Activated CD4-positive, alpha-beta memory T cell treated with anti-CD3 and anti-CD28 coated beads for 36 hours (primary cell): ENCODE results near the gene CSTF2. TPM values are rescaled to one million over a fixed set of nuclear protein-coding genes. Genes with fewer than 3 reads are reported as not detected.
A peak's percentile ranks its signal among the peaks of the same experiment; 100 is the strongest.
"Not testable (repeated sequence)": the region's sequence is repeated elsewhere in the genome, so short reads cannot be mapped to it uniquely, and the experiment has no call there.

Experiments
- CTCF ChIA-PET: fragments of 350-600 bp; sonication (Branson Sonifier 250); formaldehyde crosslinking; loops from one replicate; lab custom pipeline; 2021; ENCODE audit warnings: antibody characterized with exemption, inconsistent platforms; lab: Charles Lee
- POLR2A ChIA-PET: fragments of 350-600 bp; sonication (Branson Sonifier 250); formaldehyde crosslinking; loops from one replicate; lab custom pipeline; 2021; ENCODE audit warnings: antibody characterized with exemption; lab: Charles Lee
- DNase-seq: peaks from one replicate; pipeline ENCODE4 v3.0.0-alpha.2; 2020
- H3K27ac Mint-ChIP-seq: one replicate; pipeline ENCODE4 v1.8.0; 2021; ENCODE audit warnings: mixed read lengths
- H3K27me3 Mint-ChIP-seq: one replicate; pipeline ENCODE4 v1.8.0; 2021; ENCODE audit warnings: mixed read lengths
- H3K36me3 Mint-ChIP-seq: one replicate; pipeline ENCODE4 v1.8.0; 2021; ENCODE audit warnings: mixed read lengths
- H3K4me1 Mint-ChIP-seq: one replicate; pipeline ENCODE4 v1.8.0; 2021; ENCODE audit warnings: low read depth, mixed read lengths
- H3K4me3 Mint-ChIP-seq: one replicate; pipeline ENCODE4 v1.8.0; 2021; ENCODE audit warnings: mild to moderate bottlenecking, mixed read lengths
- H3K9me3 Mint-ChIP-seq: one replicate; pipeline ENCODE4 v1.8.0; 2021; ENCODE audit warnings: mixed read lengths
- intact Hi-C: fragments of 100-400 bp; cut with micrococcal nuclease; formaldehyde crosslinking; loops from one replicate; pipeline ENCODE4 v1.15.1; 2023
- total RNA-seq, 2 experiments: library from RNA; stranded (reverse); gene quantifications; one replicate each; pipeline ENCODE4 v1.2.3, GENCODE V29; 2021

Gene CSTF2
- 10 to 100 TPM; 41.3 to 42.8 TPM for total RNA-seq

GRCh38 chrX:100819837-100820666 lies at the start of gene CSTF2:
Gene CSTF2, plus strand, starts transcription at chrX:100820391. Its CDS starts 26 bp downstream, at chrX:100820417.
- Mint-ChIP-seq H3K27me3 (no peaks in the 10 kb centered on the region), H3K9me3 (no peaks in the 10 kb centered on the region), H3K36me3 (peaks cover 12% of the 10 kb centered on the region), H3K27ac (peak within 1 kb of the TSS; percentile 88), H3K4me3 (peak within 1 kb of the TSS; percentile 78), H3K4me1 (peaks cover 8% of the 10 kb centered on the region)
- peak; percentile 87 for DNase-seq
- ChIA-PET CTCF (interaction anchor here (0.7 kb wide), 1 partner anchor 9 kb away, joined by 3 read pairs; no protein-coding TSS in a partner anchor), POLR2A (interaction anchor here (0.6 to 1.0 kb wide), 2 partner anchors 10 to 189 kb away, joined by 4 to 6 read pairs; no protein-coding TSS in a partner anchor)
- intact Hi-C loops: loop anchor here (1.0 to 2.0 kb wide), 3 partner anchors 9 to 571 kb away; partner anchors contain the start of genes CENPI and RPL36A

GRCh38 chrX:100796371-100796770 lies 23.8 kb upstream of the CSTF2 start:
- H3K36me3 Mint-ChIP-seq, H3K4me3 Mint-ChIP-seq, H3K27me3 Mint-ChIP-seq, H3K27ac Mint-ChIP-seq, CTCF ChIA-PET, POLR2A ChIA-PET, DNase-seq, H3K9me3 Mint-ChIP-seq, H3K4me1 Mint-ChIP-seq, intact Hi-C loops: not testable (repeated sequence)

- POLR2A ChIA-PET: no interaction called here
- Mint-ChIP-seq H3K4me1 (no peaks in the 10 kb centered on the region), H3K27me3 (no peaks in the 10 kb centered on the region), H3K9me3 (no peaks in the 10 kb centered on the region), H3K36me3 (no peaks in the 10 kb centered on the region), H3K27ac (no peak overlapping the region), H3K4me3 (no peak overlapping the region)
- CTCF ChIA-PET: no interaction called here
- intact Hi-C loops: no loop called here
- DNase-seq: no peak
Observed at GRCh38 chrX:100797359-100797758, 22.8 kb upstream of the CSTF2 start.

- DNase-seq: no peak
- no peaks in the 10 kb centered on the region for H3K9me3 Mint-ChIP-seq
- H3K4me3 Mint-ChIP-seq: no peak overlapping the region
- no peak overlapping the region for H3K27ac Mint-ChIP-seq
- no peaks in the 10 kb centered on the region for H3K27me3 Mint-ChIP-seq
- intact Hi-C loops: no loop called here
- POLR2A ChIA-PET: no interaction called here
- CTCF ChIA-PET: no interaction called here
- H3K36me3 Mint-ChIP-seq: no peaks in the 10 kb centered on the region
- no peaks in the 10 kb centered on the region for H3K4me1 Mint-ChIP-seq
Observed at GRCh38 chrX:100798484-100799214, 21.5 kb upstream of the CSTF2 start.

- H3K27ac Mint-ChIP-seq: no peak overlapping the region
- intact Hi-C loops: no loop called here
- CTCF ChIA-PET: interaction anchor here (1.3 kb wide), 1 partner anchor 34 kb away, joined by 3 read pairs; no protein-coding TSS in a partner anchor
- H3K9me3 Mint-ChIP-seq: peaks cover 9% of the 10 kb centered on the region
- no peak for DNase-seq
- no peaks in the 10 kb centered on the region for H3K36me3 Mint-ChIP-seq
- POLR2A ChIA-PET: no interaction called here
- H3K4me3 Mint-ChIP-seq: no peak overlapping the region
- H3K27me3 Mint-ChIP-seq: no peaks in the 10 kb centered on the region
- H3K4me1 Mint-ChIP-seq: no peaks in the 10 kb centered on the region
Observed at GRCh38 chrX:100802843-100803242, 17.3 kb upstream of the CSTF2 start.

- Mint-ChIP-seq H3K4me1 (no peaks in the 10 kb centered on the region), H3K27me3 (peaks cover 6% of the 10 kb centered on the region), H3K4me3 (no peak overlapping the region), H3K27ac (no peak overlapping the region), H3K9me3 (peaks cover 9% of the 10 kb centered on the region), H3K36me3 (no peaks in the 10 kb centered on the region)
- intact Hi-C loops: no loop called here
- POLR2A ChIA-PET: no interaction called here
- CTCF ChIA-PET: no interaction called here
- DNase-seq: no peak
Observed at GRCh38 chrX:100804780-100805179, 15.4 kb upstream of the CSTF2 start.

- H3K4me1 Mint-ChIP-seq, CTCF ChIA-PET, H3K4me3 Mint-ChIP-seq, DNase-seq, H3K9me3 Mint-ChIP-seq, H3K36me3 Mint-ChIP-seq, POLR2A ChIA-PET, intact Hi-C loops, H3K27ac Mint-ChIP-seq: not testable (repeated sequence)
- H3K27me3 Mint-ChIP-seq: peaks cover 14% of the 10 kb centered on the region
Observed at GRCh38 chrX:100808265-100808664, 11.9 kb upstream of the CSTF2 start.

- no peaks in the 10 kb centered on the region for H3K36me3 Mint-ChIP-seq
- no peaks in the 10 kb centered on the region for H3K9me3 Mint-ChIP-seq
- H3K4me3 Mint-ChIP-seq: no peak overlapping the region
- H3K27me3 Mint-ChIP-seq: peaks cover 20% of the 10 kb centered on the region
- ChIA-PET POLR2A (no interaction called here), CTCF (interaction anchor here (1.3 kb wide), 1 partner anchor 44 kb away, joined by 3 read pairs; no protein-coding TSS in a partner anchor)
- intact Hi-C loops: no loop called here
- no peaks in the 10 kb centered on the region for H3K4me1 Mint-ChIP-seq
- DNase-seq: no peak
- no peak overlapping the region for H3K27ac Mint-ChIP-seq
Observed at GRCh38 chrX:100812216-100813158, 7.7 kb upstream of the CSTF2 start.

GRCh38 chrX:100817340-100817739 lies 2.9 kb upstream of the CSTF2 start:
- Mint-ChIP-seq H3K27me3 (peaks cover 9% of the 10 kb centered on the region), H3K4me1 (peaks cover 8% of the 10 kb centered on the region), H3K4me3 (no peak overlapping the region), H3K36me3 (peaks cover 2% of the 10 kb centered on the region), H3K27ac (no peak overlapping the region), H3K9me3 (no peaks in the 10 kb centered on the region)
- intact Hi-C loops: no loop called here
- no peak for DNase-seq
- POLR2A ChIA-PET: no interaction called here
- CTCF ChIA-PET: no interaction called here

GRCh38 chrX:100819534-100819836 lies 706 bp upstream of the CSTF2 start:
- Mint-ChIP-seq H3K27ac (peak overlapping the region; percentile 88), H3K4me1 (peaks cover 8% of the 10 kb centered on the region), H3K27me3 (peaks cover 3% of the 10 kb centered on the region), H3K36me3 (peaks cover 12% of the 10 kb centered on the region), H3K9me3 (no peaks in the 10 kb centered on the region), H3K4me3 (peak overlapping the region; percentile 78)
- ChIA-PET CTCF (no interaction called here), POLR2A (no interaction called here)
- no peak for DNase-seq
- intact Hi-C loops: no loop called here

- Mint-ChIP-seq H3K27ac (peak overlapping the region; percentile 98), H3K4me3 (peak overlapping the region; percentile 59), H3K27me3 (no peaks in the 10 kb centered on the region), H3K36me3 (peaks cover 43% of the 10 kb centered on the region), H3K4me1 (peaks cover 29% of the 10 kb centered on the region), H3K9me3 (no peaks in the 10 kb centered on the region)
- ChIA-PET CTCF (interaction anchor here (1.2 to 1.4 kb wide), 2 partner anchors 9 to 378 kb away, joined by 3 read pairs; partner anchors contain the start of gene CSTF2), POLR2A (interaction anchor here (1.0 kb wide), 2 partner anchors 9 to 561 kb away, joined by 4 to 6 read pairs; partner anchors contain the start of genes CSTF2 and RPL36A)
- peak; percentile 38 for DNase-seq
- intact Hi-C loops: loop anchor here (1.0 to 5.0 kb wide), 5 partner anchors 9 to 1098 kb away; partner anchors contain the start of genes CSTF2 and TRMT2B
Observed at GRCh38 chrX:100829730-100830129, 9.5 kb downstream of the CSTF2 start.
